BJ (cell line): ENCODE measurements around the gene TACC2. TPM values are rescaled to one million over a fixed set of nuclear protein-coding genes. Genes with fewer than 3 reads are reported as not detected.
"Not testable (repeated sequence)": the region's sequence is repeated elsewhere in the genome, so short reads cannot be mapped to it uniquely, and the experiment has no call there.

ENCODE experiments used
- CTCF ChIA-PET: fragments of 350-600 bp; formaldehyde crosslinking; extraction: SDS; loops from one replicate; lab custom pipeline; 2021; ENCODE audit warnings: antibody characterized with exemption, inconsistent platforms; lab: Yijun Ruan, JAX
- POLR2A ChIA-PET: fragments of 300-600 bp; sonication (Branson Sonifier 250); formaldehyde crosslinking; extraction: SDS; loops from one replicate; lab custom pipeline; 2021; ENCODE audit warnings: antibody characterized with exemption; lab: Charles Lee
- DNase-seq: peaks from one replicate; pipeline ENCODE4 v3.0.0-alpha.2; 2011; ENCODE audit warnings: low read depth
- H3K27me3 ChIP-seq: 2 replicates; pipeline ENCODE4 v1.6.0; 2011; ENCODE audit warnings: low read length; ENCODE audit not compliant: control insufficient read depth, insufficient read depth
- H3K36me3 ChIP-seq: 2 replicates; pipeline ENCODE4 v1.5.1; 2011; ENCODE audit warnings: low read length; ENCODE audit not compliant: control insufficient read depth, insufficient read depth
- H3K4me3 ChIP-seq: 2 replicates; pipeline ENCODE4 v1.5.1; 2011; ENCODE audit warnings: low read depth, mild to moderate bottlenecking, control low read depth, low read length
- polyA plus RNA-seq: library from polyadenylated mRNA; depleted of rRNA; stranded (reverse); fragments of >200 nt; gene quantifications from 2 replicates; pipeline ENCODE4 v1.2.3, GENCODE V29; 2011
- TF ChIP-seq, protein P1 (sequence below): IDR thresholded peaks from 2 replicates; pipeline ENCODE4 v1.5.1; 2011; ENCODE audit warnings: low read depth, mild to moderate bottlenecking, control low read depth, inconsistent platforms, low read length, moderate library complexity; ENCODE audit not compliant: insufficient read depth

Gene TACC2
- polyA plus RNA-seq, 1 experiment, result 10.4 TPM

DNA sequence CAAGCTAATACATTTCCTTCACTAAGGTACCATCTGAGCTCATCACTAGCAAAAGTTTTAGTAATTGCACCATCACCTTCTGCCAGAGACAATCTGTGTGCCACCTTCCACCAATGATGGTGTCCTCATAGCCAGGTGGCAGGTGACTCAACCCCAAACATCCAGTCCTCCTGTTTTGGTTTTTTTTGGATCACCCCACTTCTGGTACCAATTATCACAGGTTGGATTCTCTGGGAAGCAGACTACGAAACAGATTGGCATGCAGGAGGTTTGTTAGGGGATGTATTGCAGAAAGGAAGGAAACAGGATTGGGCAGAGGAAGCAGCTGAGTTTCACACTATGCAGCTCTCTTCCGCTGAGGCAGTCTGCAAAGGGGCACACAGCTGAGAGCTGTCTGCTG, 4.5 kb upstream of the TACC2 start:
- Histone ChIP-seq H3K36me3 (no peaks in the 10 kb centered on the region), H3K4me3 (no peak overlapping the region), H3K27me3 (peaks cover 2% of the 10 kb centered on the region; the same call in 1 of the 2 replicates)
- TF ChIP-seq, protein P1, sequence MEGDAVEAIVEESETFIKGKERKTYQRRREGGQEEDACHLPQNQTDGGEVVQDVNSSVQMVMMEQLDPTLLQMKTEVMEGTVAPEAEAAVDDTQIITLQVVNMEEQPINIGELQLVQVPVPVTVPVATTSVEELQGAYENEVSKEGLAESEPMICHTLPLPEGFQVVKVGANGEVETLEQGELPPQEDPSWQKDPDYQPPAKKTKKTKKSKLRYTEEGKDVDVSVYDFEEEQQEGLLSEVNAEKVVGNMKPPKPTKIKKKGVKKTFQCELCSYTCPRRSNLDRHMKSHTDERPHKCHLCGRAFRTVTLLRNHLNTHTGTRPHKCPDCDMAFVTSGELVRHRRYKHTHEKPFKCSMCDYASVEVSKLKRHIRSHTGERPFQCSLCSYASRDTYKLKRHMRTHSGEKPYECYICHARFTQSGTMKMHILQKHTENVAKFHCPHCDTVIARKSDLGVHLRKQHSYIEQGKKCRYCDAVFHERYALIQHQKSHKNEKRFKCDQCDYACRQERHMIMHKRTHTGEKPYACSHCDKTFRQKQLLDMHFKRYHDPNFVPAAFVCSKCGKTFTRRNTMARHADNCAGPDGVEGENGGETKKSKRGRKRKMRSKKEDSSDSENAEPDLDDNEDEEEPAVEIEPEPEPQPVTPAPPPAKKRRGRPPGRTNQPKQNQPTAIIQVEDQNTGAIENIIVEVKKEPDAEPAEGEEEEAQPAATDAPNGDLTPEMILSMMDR, result no peak
- DNase-seq, result no peak
- ChIA-PET CTCF (interaction anchor here (1.4 kb wide), 1 partner anchor 9 kb away, joined by 3 read pairs; no protein-coding TSS in a partner anchor), POLR2A (no interaction called here)

DNA sequence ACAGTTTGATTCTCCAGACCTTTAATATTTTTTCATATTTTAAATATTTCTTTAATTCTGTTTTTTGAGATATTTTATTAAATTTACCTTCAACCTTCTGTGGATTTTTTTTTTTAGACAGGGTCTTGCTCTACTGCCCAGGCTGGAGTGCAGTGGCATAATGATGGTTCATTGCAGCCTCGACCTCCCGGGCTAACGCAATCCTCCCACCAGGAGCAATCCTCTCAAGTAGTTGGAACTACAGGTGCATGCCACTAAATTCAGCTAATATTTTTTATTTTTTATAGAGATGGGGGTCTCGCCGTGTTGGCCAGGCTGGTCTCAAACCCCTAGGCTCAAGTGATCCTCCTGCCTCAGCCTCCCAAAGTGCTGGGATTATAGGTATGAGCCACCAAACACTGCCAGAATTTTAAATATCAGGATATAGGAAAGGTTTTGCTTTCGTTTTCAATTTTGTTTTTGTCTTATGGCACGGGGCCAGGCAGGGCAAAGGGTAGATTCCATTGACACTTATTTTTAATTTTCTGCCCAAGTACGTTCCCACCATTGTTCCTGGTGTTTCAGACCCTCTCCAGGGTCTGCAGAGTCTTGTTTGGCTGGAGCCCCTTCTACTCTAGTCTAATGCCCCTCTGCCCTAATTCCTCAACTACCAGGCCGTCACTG, 1.2 kb downstream of the TACC2 start:
- POLR2A ChIA-PET, result no interaction called here
- peaks cover 1% of the 10 kb centered on the region; the same call in 1 of the 2 replicates for H3K27me3 ChIP-seq

DNA sequence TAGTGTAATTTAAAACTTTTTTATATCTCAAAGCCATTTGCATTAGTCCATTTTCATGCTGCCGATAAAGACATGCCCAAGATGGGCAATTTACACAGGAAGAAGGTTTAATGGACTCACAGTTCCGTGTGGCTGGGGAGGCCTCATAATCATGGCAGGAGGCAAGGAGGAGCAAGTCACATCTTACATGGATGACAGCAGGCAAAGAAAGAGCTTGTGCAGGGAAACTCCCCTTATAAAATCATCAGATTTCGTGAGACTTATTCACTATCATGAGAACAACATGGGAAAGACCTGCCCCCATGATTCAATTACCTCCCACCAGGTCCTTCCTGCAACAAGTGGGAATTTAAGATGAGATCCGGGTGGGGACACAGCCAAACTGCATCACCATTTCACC, 2.8 kb downstream of the TACC2 start:
- CTCF ChIA-PET, H3K4me3 ChIP-seq, POLR2A ChIA-PET, H3K27me3 ChIP-seq, H3K36me3 ChIP-seq, DNase-seq: not testable (repeated sequence)

More for the DNA sequence above, 1.2 kb downstream of the TACC2 start:
- no peaks in the 10 kb centered on the region for H3K36me3 ChIP-seq
- H3K4me3 ChIP-seq, result no peak overlapping the region
- no peak for DNase-seq
- TF ChIP-seq, protein P1, result no peak
- CTCF ChIA-PET, result interaction anchor here (0.9 kb wide), 1 partner anchor 26 kb away, joined by 3 read pairs; no protein-coding TSS in a partner anchor

DNA sequence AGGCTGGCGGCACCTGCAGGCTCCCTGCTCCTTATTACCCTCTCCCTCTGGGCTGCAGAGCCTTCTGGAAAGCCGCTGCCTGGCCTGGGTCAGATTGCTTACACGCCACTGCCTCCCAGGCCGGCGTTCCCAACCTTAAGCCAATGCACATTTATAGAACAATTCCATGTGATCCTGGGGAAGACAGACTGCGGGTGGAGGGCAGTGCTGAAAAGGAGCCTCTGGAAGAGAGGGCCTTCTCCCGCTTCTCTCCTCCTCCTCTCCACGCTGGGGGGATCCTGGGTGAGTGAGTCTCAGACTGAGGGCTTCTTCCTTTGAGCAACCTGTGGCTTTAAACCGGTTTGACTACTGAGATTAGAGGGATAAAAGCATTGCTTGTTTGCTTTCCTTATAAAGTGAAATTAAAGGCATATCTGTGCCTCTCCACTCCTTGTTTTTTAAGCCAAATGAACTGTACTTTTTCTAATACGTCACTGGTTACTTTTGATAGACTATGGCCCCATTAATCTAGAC, 5.5 kb downstream of the TACC2 start:
- Histone ChIP-seq H3K27me3 (peaks cover 1% of the 10 kb centered on the region; the same call in 1 of the 2 replicates), H3K4me3 (no peak overlapping the region), H3K36me3 (no peaks in the 10 kb centered on the region)
- no peak for DNase-seq
- TF ChIP-seq, protein P1, result no peak
- ChIA-PET POLR2A (no interaction called here), CTCF (no interaction called here)

DNA sequence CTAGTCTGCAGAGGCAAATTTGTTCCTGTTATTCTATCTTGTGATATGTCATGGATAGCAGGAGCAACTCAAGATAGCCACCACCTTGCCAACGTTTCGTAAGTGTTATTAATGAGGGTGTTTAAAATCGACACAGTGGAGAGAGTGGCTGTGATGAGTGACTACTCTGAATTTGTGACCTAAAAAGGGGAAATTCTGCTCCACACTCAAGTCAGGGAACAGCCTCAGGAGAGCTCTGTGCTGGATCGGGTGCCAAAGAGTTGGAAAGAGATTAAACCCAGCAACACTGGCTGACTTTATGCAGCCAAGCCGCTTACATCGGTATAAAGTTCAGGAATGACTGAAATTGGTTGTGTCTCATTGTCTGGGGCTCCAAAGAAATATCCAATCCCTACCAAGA, 9.5 kb downstream of the TACC2 start:
- TF ChIP-seq, protein P1, result no peak
- ChIA-PET POLR2A (no interaction called here), CTCF (no interaction called here)
- DNase-seq, result no peak
- no peaks in the 10 kb centered on the region for H3K36me3 ChIP-seq
- H3K27me3 ChIP-seq, result peaks cover 1% of the 10 kb centered on the region; the same call in 1 of the 2 replicates
- H3K4me3 ChIP-seq, result no peak overlapping the region
